Right lobe of liver (tissue), 6 donors: Measurements from ENCODE around the gene SPRED2. TPM values are rescaled to one million over a fixed set of nuclear protein-coding genes. Genes with fewer than 3 reads are reported as not detected.
A peak's percentile ranks its signal among the peaks of the same experiment; 100 is the strongest.

Source experiments
- ATAC-seq, 4 donors: fragments of 200-7000 bp; cut with Tn5 transposase; one replicate each; pipeline ENCODE4 v1.9.1; 2020; ENCODE audit warnings: mild to moderate bottlenecking in 4 of 4, moderate library complexity in 4 of 4
- DNase-seq, 3 donors: peaks; one replicate each; pipeline ENCODE4 v3.0.0-alpha.2; 2020
- H3K27ac ChIP-seq, 3 donors: fragments of 200-600 bp; one replicate each; pipeline ENCODE4 v1.8.0; 2022
- H3K27me3 ChIP-seq, 2 donors: fragments of 200-600 bp; one replicate each; pipeline ENCODE4 v1.8.0; 2022
- H3K36me3 ChIP-seq, 4 donors: fragments of 200-600 bp; sonication (generic) in 1 of 4; one replicate each; pipeline versions ENCODE4 v1.5.1 to v1.8.0; 2017 to 2022; ENCODE audit warnings: control low read depth in 1 of 4
- H3K4me1 ChIP-seq, 4 donors: fragments of 200-600 bp; sonication (generic) in 1 of 4; one replicate each; pipeline versions ENCODE4 v1.5.1 to v1.8.0; 2017 to 2022; ENCODE audit warnings: control low read depth in 1 of 4
- H3K4me3 ChIP-seq, 3 donors: fragments of 200-600 bp; one replicate each; pipeline ENCODE4 v1.8.0; 2022
- H3K9me3 ChIP-seq, 4 donors: fragments of 200-600 bp; sonication (generic) in 1 of 4; one replicate each; pipeline versions ENCODE4 v1.5.1 to v1.8.0; 2017 to 2022; ENCODE audit warnings: control low read depth in 1 of 4
- CTCF ChIP-seq, 4 donors: fragments of 200-600 bp in 3 of 4; fragments of 450-650 bp in 1 of 4; IDR thresholded peaks; one replicate each; pipeline versions ENCODE4 v1.5.1 to v1.8.0; 2016 to 2022; ENCODE audit warnings: antibody characterized with exemption in 4 of 4, mild to moderate bottlenecking in 2 of 4
- POLR2A ChIP-seq: fragments of 450-650 bp; IDR thresholded peaks from one replicate; pipeline ENCODE4 v1.6.1; 2017; ENCODE audit warnings: antibody characterized with exemption, mild to moderate bottlenecking
- WGBS: methylation state at CpG from one replicate; pipeline ENCODE4 v1.1.6; 2018; ENCODE audit warnings: low coverage, low lambda C conversion rate; ENCODE audit not compliant: insufficient coverage; ENCODE audit errors: missing lambda C conversion rate; 5-methylcytosine and 5-hydroxymethylcytosine counted together
- intact Hi-C, 2 donors: fragments of 100-400 bp; cut with DNase I; formaldehyde crosslinking; loops; one replicate each; pipeline versions ENCODE4 v1.11.2 to v1.14.1; 2022
- total RNA-seq, 6 experiments: library from RNA; depleted of rRNA in 2 of 6; stranded (reverse); fragments of >200 nt in 2 of 6; fragmentation: NEBNext Ultra II Directional in 3 of 6; extraction: Animal tissue kit (Norgen Biotek cat#: 25700) in 3 of 6; gene quantifications; one replicate each; pipeline versions ENCODE4 v1.1.0 to v1.2.4, GENCODE V29; 2016 to 2023
- donor health status: DM: no; HTN: yes; CAD: no.
- donor health status: DM: no; HTN: no; CAD: no.
- donor health status: DM: no; HTN: no; CAD: no.
- donor health status: DM: no; HTN: yes; CAD: no.
- donor health status: DM: no; HTN: yes; CAD: no.

The SPRED2 gene
- total RNA-seq, 6 experiments from 2014 or later = 11.0 to 22.5 (median 15.2) TPM

DNA sequence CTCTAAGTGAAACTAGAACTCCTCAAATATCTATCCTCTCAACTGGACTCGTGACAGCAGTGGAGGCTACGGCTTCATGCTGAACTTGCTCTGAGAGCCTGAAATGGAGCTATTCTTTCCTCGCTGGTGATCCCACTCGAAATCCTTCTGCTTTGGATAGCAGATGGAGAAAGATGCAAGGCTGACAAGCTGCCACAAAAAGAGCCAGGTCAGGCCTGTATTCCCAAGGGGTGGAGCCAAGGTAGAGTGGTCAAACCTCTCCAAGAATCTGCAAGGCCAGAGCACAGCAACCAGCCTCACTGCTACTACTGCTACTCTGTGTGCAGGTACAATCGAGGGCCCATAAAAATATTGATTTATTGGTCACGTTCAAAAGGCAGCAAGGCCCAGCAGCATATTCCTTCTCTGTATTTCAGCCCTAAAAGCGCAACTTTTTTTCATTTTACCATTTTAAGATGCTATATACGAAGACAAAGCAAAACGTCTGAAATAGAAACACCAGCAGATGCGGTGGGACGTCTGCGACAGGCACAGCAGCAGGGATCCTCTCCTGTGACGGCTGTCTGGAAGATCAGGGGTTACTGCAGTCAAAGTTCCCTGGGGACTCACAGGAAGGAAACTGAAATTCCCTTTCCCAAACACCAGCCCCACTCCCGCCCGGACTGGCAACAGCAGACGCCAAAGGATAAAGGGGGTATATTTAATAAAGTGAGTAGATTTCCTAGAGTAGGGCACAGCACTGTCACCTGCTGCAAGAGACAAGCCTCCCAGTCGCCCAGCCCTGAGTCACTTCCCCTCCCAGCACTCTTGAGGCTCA, 2.4 kb downstream of the SPRED2 start:
- intact Hi-C loops = loop anchor here in 1 of 2 donors (10.0 kb wide), 1 partner anchor 55 kb away; no protein-coding TSS in a partner anchor
- H3K9me3 ChIP-seq = no peaks in the 10 kb centered on the region
- TF ChIP-seq CTCF (IDR thresholded peaks at IDR 0.05) = no peak
- TF ChIP-seq POLR2A = no peak

DNA sequence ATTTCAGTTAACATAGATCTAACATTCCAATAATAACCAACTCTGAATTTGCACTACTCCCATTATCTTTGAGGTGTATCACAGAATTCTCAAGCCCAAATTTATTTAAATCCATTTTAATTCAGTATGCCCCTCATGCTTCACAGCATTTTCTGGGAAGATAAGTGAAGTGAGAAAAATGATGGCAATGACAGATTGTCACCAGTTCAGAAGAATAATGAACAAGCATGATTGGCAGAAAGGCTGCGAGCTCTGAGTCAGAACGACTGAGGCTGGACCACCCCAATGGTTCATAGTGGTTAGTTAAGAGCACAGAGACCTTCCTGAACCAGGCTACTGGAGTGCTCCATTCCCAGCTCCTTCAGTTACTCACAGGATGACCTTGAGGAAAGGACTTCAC, 4.9 kb downstream of the SPRED2 start:
- no peak overlapping the region for H3K4me3 ChIP-seq
- TF ChIP-seq CTCF (IDR thresholded peaks at IDR 0.05) (no peak), POLR2A (no peak)
- ATAC-seq = no peak
- H3K27me3 ChIP-seq = no peaks in the 10 kb centered on the region
- WGBS = 86% methylated on average over 2 of the region's 2 CpGs
- H3K36me3 ChIP-seq = no peaks in the 10 kb centered on the region
- intact Hi-C loops = no loop called here
- H3K27ac ChIP-seq = no peak overlapping the region
- H3K4me1 ChIP-seq = peaks cover 0 to 49% (median 12%) of the 10 kb centered on the region in 4 donors
- H3K9me3 ChIP-seq = no peaks in the 10 kb centered on the region
- DNase-seq = no peak

More for the DNA sequence above, 2.4 kb downstream of the SPRED2 start:
- H3K27ac ChIP-seq = peak overlapping the region; percentile 89 to 91 (median 90)
- peak overlapping the region; percentile 70 to 84 (median 83) for H3K4me3 ChIP-seq
- H3K4me1 ChIP-seq = peaks cover 0 to 29% (median 7%) of the 10 kb centered on the region in 4 donors
- 22% methylated on average over 17 of the region's 17 CpGs for WGBS
- DNase-seq (no peak), ATAC-seq (peak in 2 of 4 donors; percentile 3 to 15)
- no peaks in the 10 kb centered on the region for H3K36me3 ChIP-seq
- no peaks in the 10 kb centered on the region for H3K27me3 ChIP-seq

DNA sequence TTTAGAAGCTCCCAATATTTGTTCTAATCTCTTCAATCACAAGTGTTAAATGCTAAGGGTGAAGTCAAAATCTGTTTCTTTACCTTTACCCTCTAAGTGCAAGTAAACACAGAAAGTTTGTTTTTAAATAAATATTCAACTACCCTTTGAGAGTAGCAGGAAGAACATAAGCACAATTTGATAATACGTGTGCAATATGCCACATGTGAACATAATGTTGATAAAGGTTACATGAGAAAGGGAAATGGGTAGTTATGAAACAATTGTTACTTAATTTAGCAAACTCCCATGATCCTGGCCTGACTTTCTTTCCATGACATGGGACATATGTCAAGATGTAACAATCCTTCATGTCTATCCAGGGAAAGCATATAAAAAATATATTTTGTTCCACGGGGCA, 7.1 kb downstream of the SPRED2 start:
- ATAC-seq (peak; percentile 55 to 68 (median 60)), DNase-seq (no peak)
- no peaks in the 10 kb centered on the region for H3K36me3 ChIP-seq
- H3K4me3 ChIP-seq = no peak overlapping the region
- H3K27me3 ChIP-seq = no peaks in the 10 kb centered on the region
- intact Hi-C loops = no loop called here
- H3K4me1 ChIP-seq = peaks cover 0 to 59% (median 11%) of the 10 kb centered on the region in 4 donors
- H3K9me3 ChIP-seq = no peaks in the 10 kb centered on the region
- WGBS = 23% methylated on average over 2 of the region's 2 CpGs
- TF ChIP-seq CTCF (IDR thresholded peaks at IDR 0.05) (no peak), POLR2A (no peak)
- H3K27ac ChIP-seq = peak overlapping the region in 2 of 3 donors; percentile 13 to 63

DNA sequence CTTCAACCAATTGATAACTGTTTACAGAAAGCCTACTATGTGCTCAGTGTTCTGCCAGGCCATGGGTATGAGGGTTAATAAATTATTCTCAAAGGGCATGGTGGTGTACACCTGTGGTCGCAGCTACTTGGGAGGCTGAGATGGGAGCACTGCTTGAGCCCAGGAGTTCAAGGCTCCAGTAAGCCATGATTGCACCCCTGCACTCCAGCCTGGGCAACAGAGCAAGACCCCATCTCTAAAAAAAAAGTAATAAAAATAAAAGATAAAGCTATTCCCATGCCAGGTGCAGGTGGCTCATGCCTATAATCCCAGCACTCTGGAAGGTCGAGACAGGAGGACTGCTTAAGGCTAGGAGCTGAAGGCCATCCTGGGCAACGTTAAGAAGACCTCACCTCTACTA, 8.0 kb downstream of the SPRED2 start:
- intact Hi-C loops = no loop called here
- ATAC-seq (no peak), DNase-seq (no peak)
- 77% methylated on average over 3 of the region's 3 CpGs for WGBS
- TF ChIP-seq CTCF (IDR thresholded peaks at IDR 0.05) = no peak
- peaks cover 0 to 50% (median 11%) of the 10 kb centered on the region in 4 donors for H3K4me1 ChIP-seq
- H3K36me3 ChIP-seq = no peaks in the 10 kb centered on the region
- peak overlapping the region in 1 of 3 donors; percentile 63 for H3K27ac ChIP-seq
- H3K4me3 ChIP-seq = no peak overlapping the region
- no peaks in the 10 kb centered on the region for H3K9me3 ChIP-seq
- H3K27me3 ChIP-seq = no peaks in the 10 kb centered on the region
